Activated CD4-positive, alpha-beta T cell treated with anti-CD3 and anti-CD28 coated beads, Interleukin-2, Interleukin-4, amounts not matched to agents 100 ng/mL and 50 ng/mL, durations not matched to agents 16 hours and 8 hours (primary cell): ENCODE measurements around the gene MAZ.
"Not testable (repeated sequence)": the region's sequence is repeated elsewhere in the genome, so short reads cannot be mapped to it uniquely, and the experiment has no call there.

ENCODE experiments used
- DNase-seq: peaks from one replicate; pipeline ENCODE4 v3.0.0-alpha.2; 2020; ENCODE audit warnings: low spot score

MAZ gene

GRCh38 chr16:29806099-29806579 is at the start of gene MAZ:
Gene MAZ (plus strand): TSS chr16:29806529. CDS start chr16:29806702, 173 bp downstream.
- DNase-seq, result no peak

GRCh38 chr16:29756654-29757053 is 49.7 kb upstream of the MAZ start:
- DNase-seq, result no peak

- DNase-seq, result not testable (repeated sequence)
Observed at GRCh38 chr16:29757086-29757485, 49.2 kb upstream of the MAZ start.

- DNase-seq, result no peak
Observed at GRCh38 chr16:29757950-29758466, 48.3 kb upstream of the MAZ start.

- no peak for DNase-seq
Observed at GRCh38 chr16:29760567-29761279, 45.6 kb upstream of the MAZ start.

GRCh38 chr16:29761280-29761651 is 45.1 kb upstream of the MAZ start:
- not testable (repeated sequence) for DNase-seq

GRCh38 chr16:29761882-29762281 is 44.4 kb upstream of the MAZ start:
- DNase-seq, result no peak

GRCh38 chr16:29763326-29763725 is 43.0 kb upstream of the MAZ start:
- no peak for DNase-seq

GRCh38 chr16:29765167-29766032 is 40.9 kb upstream of the MAZ start:
- DNase-seq, result no peak

GRCh38 chr16:29766571-29766970 is 39.8 kb upstream of the MAZ start:
- no peak for DNase-seq

- no peak for DNase-seq
Observed at GRCh38 chr16:29767062-29767461, 39.3 kb upstream of the MAZ start.

- no peak for DNase-seq
Observed at GRCh38 chr16:29769507-29769906, 36.8 kb upstream of the MAZ start.

GRCh38 chr16:29770250-29770929 is 35.9 kb upstream of the MAZ start:
- no peak for DNase-seq

GRCh38 chr16:29772330-29772729 is 34.0 kb upstream of the MAZ start:
- not testable (repeated sequence) for DNase-seq

- DNase-seq, result no peak
Observed at GRCh38 chr16:29774730-29775129, 31.6 kb upstream of the MAZ start.

GRCh38 chr16:29775742-29776408 is 30.5 kb upstream of the MAZ start:
- DNase-seq, result no peak

GRCh38 chr16:29777576-29778350 is 28.6 kb upstream of the MAZ start, which contains the start of gene ZG16:
Gene ZG16 (plus strand): TSS chr16:29778256. CDS start chr16:29779267, 1,011 bp downstream.
- no peak for DNase-seq

- no peak for DNase-seq
Observed at GRCh38 chr16:29779474-29779873, 26.9 kb upstream of the MAZ start.

GRCh38 chr16:29783094-29783953 is 23.0 kb upstream of the MAZ start:
- DNase-seq, result not testable (repeated sequence)

- no peak for DNase-seq
Observed at GRCh38 chr16:29784157-29784556, 22.2 kb upstream of the MAZ start.
